HG03469 (cell line): Measurements from ENCODE around the gene VRTN.
"Not testable (repeated sequence)": the region's sequence is repeated elsewhere in the genome, so short reads cannot be mapped to it uniquely, and the experiment has no call there.

ENCODE experiments used
- ATAC-seq: cut with Tn5 transposase; IDR thresholded peaks from one replicate; pipeline ENCODE4 v1.9.1; 2021; ENCODE audit warnings: mild to moderate bottlenecking, moderate library complexity, moderate number of reproducible peaks; ENCODE audit not compliant: unreplicated experiment

The VRTN gene

DNA sequence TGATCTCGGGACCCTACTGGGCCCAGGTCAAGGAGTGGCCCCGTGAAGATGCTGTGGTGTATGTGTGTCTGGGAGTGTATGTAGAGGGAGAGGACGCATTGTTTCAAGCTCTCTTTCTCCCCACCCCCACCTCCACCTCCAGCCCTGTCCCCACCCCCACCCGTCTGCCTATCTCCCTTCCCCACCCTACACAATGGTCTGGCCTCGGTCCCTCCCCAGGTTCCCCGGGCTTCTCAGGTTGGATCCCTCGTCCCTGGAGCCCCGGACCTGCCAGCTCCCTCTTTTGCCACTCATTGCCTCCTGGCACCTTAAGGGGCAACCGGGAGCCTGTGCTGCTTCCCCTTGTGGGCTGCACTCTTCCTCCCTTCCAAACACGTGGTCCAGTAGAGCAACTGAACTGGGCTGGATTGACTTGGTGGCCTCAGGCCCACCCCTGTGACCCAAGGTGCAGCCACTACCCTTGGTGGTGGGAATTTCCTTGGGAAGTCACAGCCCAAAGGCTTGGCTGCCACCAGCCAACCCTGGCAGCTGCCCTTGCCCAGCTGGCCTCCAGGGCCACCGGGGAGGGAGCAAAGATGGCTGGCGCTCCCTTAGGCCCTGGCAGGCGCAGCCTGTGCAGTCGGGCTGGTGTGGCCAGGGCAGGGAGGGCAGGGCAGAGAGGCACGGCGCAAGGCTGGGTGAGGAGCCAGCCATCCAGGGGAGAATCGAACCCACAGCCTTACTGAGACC lies 628 bp downstream of the VRTN start:
- no peak for ATAC-seq

GRCh38 chr14:74349757-74350156 lies 1.5 kb downstream of the VRTN start:
- ATAC-seq: no peak

- ATAC-seq: no peak
Measured at GRCh38 chr14:74350211-74350927, 2.1 kb downstream of the VRTN start.

- ATAC-seq: no peak
Measured at GRCh38 chr14:74350928-74351323, 2.7 kb downstream of the VRTN start.

DNA sequence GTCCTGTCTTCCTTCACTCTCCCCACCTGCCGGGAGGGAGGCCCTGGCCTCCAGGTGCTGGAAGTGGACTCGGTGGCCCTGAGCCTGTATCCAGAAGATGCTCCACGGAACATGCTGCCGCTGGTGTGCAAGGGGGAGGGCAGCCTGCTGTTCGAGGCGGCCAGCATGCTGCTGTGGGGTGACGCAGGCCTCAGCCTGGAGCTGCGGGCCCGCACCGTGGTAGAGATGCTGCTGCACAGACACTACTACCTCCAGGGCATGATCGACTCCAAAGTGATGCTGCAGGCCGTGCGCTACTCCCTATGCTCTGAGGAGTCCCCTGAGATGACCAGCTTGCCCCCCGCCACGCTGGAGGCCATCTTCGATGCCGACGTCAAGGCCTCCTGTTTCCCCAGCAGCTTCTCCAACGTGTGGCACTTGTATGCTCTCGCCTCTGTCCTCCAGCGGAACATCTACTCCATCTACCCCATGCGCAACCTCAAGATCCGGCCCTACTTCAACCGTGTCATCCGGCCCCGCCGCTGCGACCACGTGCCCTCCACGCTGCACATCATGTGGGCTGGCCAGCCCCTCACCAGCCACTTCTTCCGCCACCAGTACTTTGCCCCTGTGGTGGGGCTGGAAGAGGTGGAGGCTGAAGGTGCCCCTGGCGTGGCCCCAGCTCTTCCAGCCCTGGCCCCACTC lies 8.8 kb downstream of the VRTN start:
- ATAC-seq: no peak

- ATAC-seq: no peak
Measured at GRCh38 chr14:74357585-74357984, 9.3 kb downstream of the VRTN start.

DNA sequence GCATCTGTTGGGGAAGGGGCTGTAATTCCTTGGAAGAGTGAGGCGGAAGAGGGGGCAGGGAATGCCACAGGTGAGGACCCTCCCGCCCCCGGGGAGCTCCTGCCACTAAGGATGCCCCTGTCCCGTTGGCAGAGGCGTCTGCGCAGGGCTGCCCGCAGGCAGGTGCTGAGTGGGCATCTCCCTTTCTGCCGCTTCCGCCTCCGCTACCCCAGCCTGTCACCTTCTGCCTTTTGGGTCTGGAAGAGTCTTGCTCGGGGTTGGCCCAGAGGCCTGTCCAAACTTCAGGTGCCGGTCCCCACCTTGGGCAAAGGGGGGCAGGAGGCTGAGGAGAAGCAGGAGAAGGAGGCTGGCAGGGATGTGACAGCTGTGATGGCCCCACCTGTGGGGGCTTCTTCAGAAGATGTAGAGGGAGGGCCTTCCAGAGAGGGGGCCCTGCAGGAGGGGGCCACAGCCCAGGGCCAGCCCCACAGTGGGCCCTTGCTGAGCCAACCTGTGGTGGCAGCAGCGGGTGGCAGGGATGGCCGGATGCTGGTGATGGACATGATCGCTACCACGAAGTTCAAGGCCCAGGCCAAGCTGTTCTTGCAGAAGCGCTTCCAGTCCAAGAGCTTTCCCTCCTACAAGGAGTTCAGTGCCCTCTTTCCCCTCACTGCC lies 10.0 kb downstream of the VRTN start:
- ATAC-seq: no peak

- no peak for ATAC-seq
Measured at GRCh38 chr14:74360163-74360562, 11.9 kb downstream of the VRTN start.

DNA sequence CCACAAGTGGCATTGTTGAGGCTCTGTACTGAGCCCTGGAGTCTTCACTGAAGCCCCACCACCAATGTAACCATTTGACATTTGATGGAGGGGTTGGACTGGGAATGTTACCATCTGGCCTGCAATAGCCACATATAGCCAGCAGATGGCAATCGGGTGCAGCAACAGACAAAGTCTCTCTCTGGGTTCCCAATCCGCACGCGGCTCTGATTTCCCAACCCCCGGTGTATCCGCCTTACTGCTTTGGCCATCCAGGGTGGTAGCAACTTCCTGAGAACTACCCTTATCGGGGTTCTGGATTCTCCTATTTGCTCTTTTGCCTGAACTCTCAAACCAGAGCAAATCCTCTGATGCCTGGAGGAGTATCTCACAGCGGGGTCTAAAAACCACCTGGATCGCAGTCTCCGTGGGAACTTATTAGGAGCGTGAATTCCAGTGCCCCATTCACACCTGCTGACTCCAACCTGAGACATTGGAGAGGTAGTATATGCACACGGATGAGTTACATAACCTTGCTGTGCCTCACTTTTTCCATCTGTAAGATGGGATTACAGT lies 14.2 kb downstream of the VRTN start:
- no peak for ATAC-seq

DNA sequence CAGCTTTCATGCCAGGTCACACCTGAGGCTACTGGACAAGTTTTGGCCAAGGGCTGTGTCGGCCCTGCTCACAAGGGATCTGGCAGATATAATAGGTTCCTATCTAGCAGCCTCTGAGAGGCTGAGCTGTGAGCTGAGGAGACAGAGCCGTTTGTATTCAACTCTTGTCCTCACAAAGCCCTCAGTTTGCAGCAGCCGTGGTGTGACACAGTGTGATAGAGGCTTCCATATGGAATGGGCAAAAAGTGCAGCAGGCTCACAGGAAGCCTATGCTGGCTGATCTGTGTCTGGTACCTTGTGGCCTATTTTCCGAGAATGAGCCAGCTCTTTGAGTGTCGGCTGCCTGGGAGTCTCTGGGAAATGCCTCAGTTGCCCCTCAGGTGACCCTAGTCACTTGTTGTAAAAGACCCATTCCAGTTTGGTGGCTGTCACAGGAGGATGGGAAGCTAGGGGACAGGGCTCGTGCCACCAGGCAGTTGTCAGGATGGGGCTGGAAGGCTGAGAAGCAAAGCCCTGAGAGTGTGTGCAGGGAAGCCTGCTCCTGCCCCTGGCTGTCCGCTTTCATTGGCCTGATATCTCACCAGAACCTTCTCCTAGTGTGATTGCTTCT lies 16.1 kb downstream of the VRTN start:
- ATAC-seq: no peak

- no peak for ATAC-seq
Measured at GRCh38 chr14:74368026-74368425, 19.8 kb downstream of the VRTN start.

- no peak for ATAC-seq
Measured at GRCh38 chr14:74368441-74368840, 20.2 kb downstream of the VRTN start.

GRCh38 chr14:74377976-74378690 lies 29.9 kb downstream of the VRTN start:
- ATAC-seq: no peak

DNA sequence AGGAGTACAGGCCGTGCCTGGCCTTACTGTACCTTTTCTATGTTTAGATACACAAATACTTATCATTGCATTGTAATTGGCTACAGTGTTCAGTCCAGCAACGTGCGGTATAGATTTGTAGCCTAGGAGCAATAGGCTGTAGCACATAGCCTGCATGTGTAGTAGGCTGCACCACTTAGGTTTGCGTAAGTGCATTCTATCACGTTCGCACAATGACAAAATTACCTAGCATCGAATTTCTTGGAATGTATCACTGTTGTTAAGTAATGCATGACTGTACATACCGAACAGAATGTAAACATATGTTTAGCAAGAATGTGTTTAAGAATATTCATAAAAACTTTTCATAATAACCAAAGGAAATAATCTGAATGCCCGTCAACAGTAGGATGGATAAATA lies 31.9 kb downstream of the VRTN start:
- ATAC-seq: no peak

GRCh38 chr14:74380845-74381244 lies 32.6 kb downstream of the VRTN start:
- no peak for ATAC-seq

GRCh38 chr14:74381571-74381970 lies 33.3 kb downstream of the VRTN start:
- ATAC-seq: not testable (repeated sequence)

GRCh38 chr14:74382231-74382630 lies 34.0 kb downstream of the VRTN start:
- ATAC-seq: no peak

DNA sequence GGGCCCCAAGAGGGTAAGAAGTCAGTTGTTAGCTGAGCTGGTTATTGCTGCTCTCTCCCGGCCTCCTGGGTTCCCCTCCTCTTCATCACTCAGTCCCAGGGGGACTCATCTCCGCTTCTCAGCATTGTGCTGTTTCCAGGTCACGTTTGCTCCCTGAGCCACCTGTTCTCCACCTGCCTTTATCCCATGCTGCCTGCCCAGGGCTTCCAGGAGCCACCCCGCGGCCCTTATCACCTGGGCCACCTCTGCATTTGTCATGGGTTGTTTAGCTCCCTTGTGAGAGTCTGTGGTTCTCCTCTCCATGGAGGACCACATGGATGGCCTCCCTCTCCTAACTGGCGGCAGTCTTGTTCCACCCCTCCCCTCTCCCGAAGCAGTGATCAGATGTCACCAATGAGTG lies 41.7 kb downstream of the VRTN start:
- ATAC-seq: no peak

GRCh38 chr14:74390505-74390904 lies 42.2 kb downstream of the VRTN start:
- ATAC-seq: not testable (repeated sequence)

DNA sequence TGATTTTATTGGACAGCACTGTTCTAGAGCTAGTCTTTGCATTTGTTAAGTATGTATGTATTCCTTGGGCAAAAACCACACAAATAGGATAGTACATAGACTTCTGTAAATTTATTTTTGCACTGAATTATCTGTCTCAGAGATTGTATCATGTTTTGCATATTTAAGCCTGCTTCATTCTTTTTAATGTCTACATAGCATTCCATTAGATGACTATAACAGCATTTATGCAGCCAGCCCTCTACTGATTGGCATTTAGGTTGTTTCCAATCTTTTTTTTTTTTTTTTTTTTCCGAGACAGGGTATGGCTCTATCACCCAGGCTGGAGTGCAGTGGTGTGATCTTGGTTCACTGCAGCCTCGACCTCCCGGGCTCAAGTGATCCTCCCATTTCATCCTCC lies 43.2 kb downstream of the VRTN start:
- no peak for ATAC-seq
